ENCODE results near the gene ELL. TPM values are rescaled to one million over a fixed set of nuclear protein-coding genes. Genes with fewer than 3 reads are reported as not detected.
A peak's percentile ranks its signal among the peaks of the same experiment; 100 is the strongest.

ELL gene
- total RNA-seq, 6 experiments from 2014 or later: 15.7 to 17.8 (median 16.4) TPM

GRCh38 chr19:18428173-18428786, 93.6 kb downstream of the ELL start:
- TF ChIP-seq CTCF (IDR thresholded peaks at IDR 0.05): no peak; the same call in 1 of the 2 replicates
- Mint-ChIP-seq H3K9me3 (no peaks in the 10 kb centered on the region), H3K36me3 (ENCODE audit: low read depth) (no peaks in the 10 kb centered on the region), H3K27me3 (ENCODE audit: insufficient read depth) (peaks cover 3% of the 10 kb centered on the region), H3K4me1 (ENCODE audit: low read depth) (peaks cover 27% of the 10 kb centered on the region), H3K27ac (peak overlapping the region; percentile 68), H3K4me3 (no peak overlapping the region)
- DNase-seq: no peak

GRCh38 chr19:18427743-18428113, 94.1 kb downstream of the ELL start:
- Mint-ChIP-seq H3K4me3 (no peak overlapping the region), H3K9me3 (no peaks in the 10 kb centered on the region), H3K4me1 (ENCODE audit: low read depth) (peaks cover 33% of the 10 kb centered on the region), H3K36me3 (ENCODE audit: low read depth) (no peaks in the 10 kb centered on the region), H3K27me3 (ENCODE audit: insufficient read depth) (peaks cover 3% of the 10 kb centered on the region), H3K27ac (no peak overlapping the region)
- DNase-seq: no peak
- TF ChIP-seq CTCF (IDR thresholded peaks at IDR 0.05): no peak

- Mint-ChIP-seq H3K4me3 (no peak overlapping the region), H3K9me3 (no peaks in the 10 kb centered on the region), H3K36me3 (ENCODE audit: low read depth) (no peaks in the 10 kb centered on the region), H3K4me1 (ENCODE audit: low read depth) (peaks cover 34% of the 10 kb centered on the region), H3K27me3 (ENCODE audit: insufficient read depth) (peaks cover 2% of the 10 kb centered on the region), H3K27ac (peak overlapping the region; percentile 90; the same call in 1 of the 2 replicates)
- no peak for TF ChIP-seq CTCF (IDR thresholded peaks at IDR 0.05)
- DNase-seq: no peak
Measured at GRCh38 chr19:18427080-18427742, 94.7 kb downstream of the ELL start.

GRCh38 chr19:18426416-18426767, 95.5 kb downstream of the ELL start:
- DNase-seq: no peak

More at GRCh38 chr19:18426416-18426767, 95.5 kb downstream of the ELL start:
- no peaks in the 10 kb centered on the region; the same call in 1 of the 2 replicates for H3K27me3 Mint-ChIP-seq (ENCODE audit: insufficient read depth)
- peak overlapping the region; percentile 63 for H3K4me3 Mint-ChIP-seq
- H3K4me1 Mint-ChIP-seq (ENCODE audit: low read depth): peaks cover 42% of the 10 kb centered on the region
- H3K9me3 Mint-ChIP-seq: no peaks in the 10 kb centered on the region
- peak overlapping the region; percentile 90 for H3K27ac Mint-ChIP-seq
- no peak; the same call in 1 of the 2 replicates for TF ChIP-seq CTCF (IDR thresholded peaks at IDR 0.05)
- H3K36me3 Mint-ChIP-seq (ENCODE audit: low read depth): no peaks in the 10 kb centered on the region
